ENCODE measurements around the gene RAMP3. TPM values are rescaled to one million over a fixed set of nuclear protein-coding genes. Genes with fewer than 3 reads are reported as not detected.
"Not testable (repeated sequence)": the region's sequence is repeated elsewhere in the genome, so short reads cannot be mapped to it uniquely, and the experiment has no call there.

RAMP3 gene
- total and polyA plus RNA-seq, 5 donors from 2014 or later: not detected

GRCh38 chr7:45161138-45161537 lies 3.5 kb downstream of the RAMP3 start:
- H3K9me3 Mint-ChIP-seq: peaks cover 0 to 5% (median 4%) of the 10 kb centered on the region in 7 donors
- ATAC-seq (ENCODE audit: low read depth in 2 of 2) (no peak), DNase-seq (no peak)
- peaks cover 33% of the 10 kb centered on the region for H3K27me3 Mint-ChIP-seq
- H3K36me3 Mint-ChIP-seq: no peaks in the 10 kb centered on the region
- no peak overlapping the region for H3K4me3 Mint-ChIP-seq
- Histone ChIP-seq H3K4me1 (ENCODE audit: control insufficient read depth, insufficient read depth, low read length, poor library complexity, severe bottlenecking) (no peaks in the 10 kb centered on the region), H3K27me3 (ENCODE audit: control insufficient read depth, insufficient read depth, low read length) (peaks cover 11% of the 10 kb centered on the region), H3K9me3 (ENCODE audit: control insufficient read depth in 2 of 2, low read length in 2 of 2) (peaks cover 0 to 1% of the 10 kb centered on the region in 2 experiments), H3K27ac (ENCODE audit: insufficient read depth, low read length, poor library complexity, severe bottlenecking) (no peak overlapping the region), H3K36me3 (ENCODE audit: control insufficient read depth, insufficient read depth, low read length) (no peaks in the 10 kb centered on the region), H3K4me3 (ENCODE audit: low read depth, low read length) (no peak overlapping the region)
- peak overlapping the region in 1 of 3 donors; percentile 17 for H3K27ac Mint-ChIP-seq
- peaks cover 0 to 14% (median 4%) of the 10 kb centered on the region in 4 donors for H3K4me1 Mint-ChIP-seq

DNA sequence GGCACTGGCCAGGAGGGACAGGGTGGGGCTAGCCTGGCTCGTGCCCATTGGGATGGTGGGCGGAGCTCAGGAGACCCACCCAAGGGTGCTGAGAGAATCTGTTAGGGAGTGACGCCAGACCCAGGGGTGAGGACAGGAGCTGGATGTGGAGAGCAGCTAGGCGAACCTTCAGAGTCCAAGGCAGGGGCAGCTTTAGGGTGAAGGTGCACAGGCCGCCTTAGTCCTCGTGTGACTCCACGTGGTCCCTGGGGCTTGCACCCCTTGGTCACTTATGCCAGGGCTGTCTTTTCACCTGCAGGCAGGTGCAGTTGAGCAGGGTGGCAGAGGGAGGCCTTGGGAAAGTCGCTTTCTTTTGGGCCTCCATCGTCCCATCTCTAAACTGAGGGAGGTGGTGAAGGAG lies 4.3 kb downstream of the RAMP3 start:
- Histone ChIP-seq H3K27ac (ENCODE audit: insufficient read depth, low read length, poor library complexity, severe bottlenecking) (no peak overlapping the region), H3K27me3 (ENCODE audit: control insufficient read depth, insufficient read depth, low read length) (peaks cover 9% of the 10 kb centered on the region), H3K4me3 (ENCODE audit: low read depth, low read length) (no peak overlapping the region), H3K36me3 (ENCODE audit: control insufficient read depth, insufficient read depth, low read length) (no peaks in the 10 kb centered on the region), H3K9me3 (ENCODE audit: control insufficient read depth in 2 of 2, low read length in 2 of 2) (peaks cover 0 to 1% of the 10 kb centered on the region in 2 experiments), H3K4me1 (ENCODE audit: control insufficient read depth, insufficient read depth, low read length, poor library complexity, severe bottlenecking) (no peaks in the 10 kb centered on the region)
- no peak overlapping the region for H3K27ac Mint-ChIP-seq
- H3K36me3 Mint-ChIP-seq: no peaks in the 10 kb centered on the region
- ATAC-seq (ENCODE audit: low read depth in 2 of 2) (no peak), DNase-seq (no peak)
- H3K9me3 Mint-ChIP-seq: peaks cover 0 to 5% (median 4%) of the 10 kb centered on the region in 7 donors
- no peak overlapping the region for H3K4me3 Mint-ChIP-seq
- peaks cover 33% of the 10 kb centered on the region for H3K27me3 Mint-ChIP-seq
- peaks cover 0 to 12% (median 3%) of the 10 kb centered on the region in 4 donors for H3K4me1 Mint-ChIP-seq

DNA sequence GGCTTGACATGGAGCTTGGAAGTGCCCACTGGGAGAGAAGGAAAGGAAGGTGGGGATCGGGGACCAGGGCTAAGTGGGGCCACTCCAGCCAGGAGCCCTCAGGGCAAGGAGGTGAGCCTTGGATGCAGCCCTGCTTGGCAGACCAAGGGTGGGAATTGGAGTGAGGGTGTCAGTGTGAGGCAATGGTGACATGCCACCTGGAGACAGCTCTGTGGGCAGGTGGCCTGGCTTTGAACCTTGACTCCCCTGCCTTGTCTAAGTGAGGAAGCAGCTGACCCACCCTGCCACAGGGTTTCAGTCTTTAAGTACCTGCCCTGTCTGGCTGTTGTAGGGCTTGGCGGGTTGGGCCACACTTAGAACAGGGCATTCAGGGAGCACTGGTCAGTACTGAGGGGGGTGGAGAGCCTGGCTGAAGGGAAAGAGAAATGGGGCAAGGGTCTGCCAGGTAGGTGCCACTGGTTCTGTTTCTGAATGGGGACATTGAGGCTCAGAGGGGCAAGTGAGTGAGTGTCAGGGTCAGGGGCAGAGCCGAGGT lies 4.8 kb downstream of the RAMP3 start:
- Mint-ChIP-seq H3K4me1 (peaks cover 0 to 7% (median 3%) of the 10 kb centered on the region in 4 donors), H3K4me3 (no peak overlapping the region), H3K36me3 (no peaks in the 10 kb centered on the region), H3K27ac (no peak overlapping the region), H3K27me3 (peaks cover 39% of the 10 kb centered on the region), H3K9me3 (peaks cover 0 to 5% (median 4%) of the 10 kb centered on the region in 7 donors)
- peaks cover 7% of the 10 kb centered on the region for H3K27me3 ChIP-seq (ENCODE audit: control insufficient read depth, insufficient read depth, low read length)
- H3K4me3 ChIP-seq (ENCODE audit: low read depth, low read length): no peak overlapping the region
- no peak overlapping the region for H3K27ac ChIP-seq (ENCODE audit: insufficient read depth, low read length, poor library complexity, severe bottlenecking)
- ATAC-seq (ENCODE audit: low read depth in 2 of 2) (no peak), DNase-seq (no peak)
- H3K36me3 ChIP-seq (ENCODE audit: control insufficient read depth, insufficient read depth, low read length): no peaks in the 10 kb centered on the region
- no peaks in the 10 kb centered on the region for H3K4me1 ChIP-seq (ENCODE audit: control insufficient read depth, insufficient read depth, low read length, poor library complexity, severe bottlenecking)
- H3K9me3 ChIP-seq (ENCODE audit: control insufficient read depth in 2 of 2, low read length in 2 of 2): peaks cover 0 to 1% of the 10 kb centered on the region in 2 experiments

DNA sequence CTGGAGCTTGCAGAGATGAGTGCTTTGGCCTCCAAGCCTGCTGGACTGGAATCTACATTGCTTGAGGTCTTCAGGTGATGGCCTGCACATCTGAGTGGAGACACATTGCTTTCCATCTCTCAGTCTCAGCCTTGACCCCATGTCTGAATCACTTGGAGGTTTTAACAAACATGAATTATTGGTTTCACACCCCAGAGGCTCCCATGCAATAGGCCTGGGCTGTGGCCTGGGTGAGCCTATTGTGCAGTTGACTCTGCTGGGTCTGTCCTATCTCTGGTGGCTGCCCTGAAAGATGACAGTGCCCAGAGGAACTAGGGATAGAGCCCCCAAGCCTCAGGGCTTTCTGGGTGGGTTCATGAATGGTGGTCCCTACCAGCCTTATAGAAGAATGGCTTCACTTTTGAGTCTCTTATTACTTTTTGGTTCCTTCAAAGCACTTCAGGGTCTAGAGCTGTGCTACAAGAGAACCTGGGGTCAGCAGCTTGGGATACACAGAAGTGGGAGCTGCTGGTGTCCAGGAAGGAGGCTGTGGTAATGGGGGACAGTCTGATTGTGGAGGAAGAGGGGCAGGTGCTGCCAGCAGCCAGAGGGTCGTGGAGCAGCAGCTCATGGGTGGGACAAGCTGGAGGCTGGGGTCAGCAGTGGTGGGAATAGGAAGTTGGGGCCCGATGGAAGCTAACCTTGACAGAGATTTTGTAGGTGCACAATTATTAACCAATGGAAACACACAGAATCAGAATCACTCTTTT lies 5.5 kb downstream of the RAMP3 start:
- peaks cover 37% of the 10 kb centered on the region for H3K27me3 Mint-ChIP-seq
- H3K4me1 Mint-ChIP-seq: peaks cover 0 to 6% (median 2%) of the 10 kb centered on the region in 4 donors
- H3K4me3 Mint-ChIP-seq: no peak overlapping the region
- no peak overlapping the region for H3K4me3 ChIP-seq (ENCODE audit: low read depth, low read length)
- H3K27me3 ChIP-seq (ENCODE audit: control insufficient read depth, insufficient read depth, low read length): peaks cover 7% of the 10 kb centered on the region
- no peak overlapping the region for H3K27ac ChIP-seq (ENCODE audit: insufficient read depth, low read length, poor library complexity, severe bottlenecking)
- no peak for DNase-seq
- H3K4me1 ChIP-seq (ENCODE audit: control insufficient read depth, insufficient read depth, low read length, poor library complexity, severe bottlenecking): no peaks in the 10 kb centered on the region
- H3K9me3 Mint-ChIP-seq: peaks cover 0 to 5% (median 4%) of the 10 kb centered on the region in 7 donors
- no peaks in the 10 kb centered on the region for H3K36me3 Mint-ChIP-seq
- H3K9me3 ChIP-seq (ENCODE audit: control insufficient read depth in 2 of 2, low read length in 2 of 2): peaks cover 0 to 1% of the 10 kb centered on the region in 2 experiments
- no peak for ATAC-seq (ENCODE audit: low read depth in 2 of 2)
- no peaks in the 10 kb centered on the region for H3K36me3 ChIP-seq (ENCODE audit: control insufficient read depth, insufficient read depth, low read length)
- H3K27ac Mint-ChIP-seq: no peak overlapping the region

GRCh38 chr7:45163692-45164052 lies 6.1 kb downstream of the RAMP3 start:
- no peak for ATAC-seq (ENCODE audit: low read depth in 2 of 2)

DNA sequence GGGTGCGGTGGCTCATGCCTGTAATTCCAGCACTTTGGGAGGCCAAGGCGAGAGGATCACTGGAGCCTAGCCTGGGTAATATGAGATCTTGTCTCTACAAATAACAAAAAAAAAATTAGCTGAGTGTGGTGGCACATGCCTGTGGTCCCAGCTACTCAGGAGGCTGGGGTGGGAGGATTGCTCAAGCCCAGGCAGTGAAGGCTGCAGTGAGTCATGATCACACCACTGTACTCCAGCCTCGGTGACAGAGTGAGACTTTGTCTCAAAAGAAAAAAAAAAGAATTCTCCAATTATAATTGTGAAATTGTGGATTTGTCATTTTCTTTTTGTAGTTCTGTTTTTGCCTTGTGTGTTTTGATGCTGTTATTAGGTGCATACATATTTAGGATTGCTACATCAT lies 6.7 kb downstream of the RAMP3 start:
- not testable (repeated sequence) for H3K36me3 ChIP-seq (ENCODE audit: control insufficient read depth, insufficient read depth, low read length); H3K27ac Mint-ChIP-seq; H3K9me3 Mint-ChIP-seq; H3K4me3 ChIP-seq (ENCODE audit: low read depth, low read length); ATAC-seq (ENCODE audit: low read depth in 2 of 2); H3K4me1 Mint-ChIP-seq; H3K9me3 ChIP-seq (ENCODE audit: control insufficient read depth in 2 of 2, low read length in 2 of 2); H3K4me1 ChIP-seq (ENCODE audit: control insufficient read depth, insufficient read depth, low read length, poor library complexity, severe bottlenecking); DNase-seq; H3K27ac ChIP-seq (ENCODE audit: insufficient read depth, low read length, poor library complexity, severe bottlenecking); H3K4me3 Mint-ChIP-seq; H3K27me3 ChIP-seq (ENCODE audit: control insufficient read depth, insufficient read depth, low read length); H3K36me3 Mint-ChIP-seq
- peaks cover 38% of the 10 kb centered on the region for H3K27me3 Mint-ChIP-seq

More at GRCh38 chr7:45163692-45164052, 6.1 kb downstream of the RAMP3 start:
- no peaks in the 10 kb centered on the region for H3K4me1 ChIP-seq (ENCODE audit: control insufficient read depth, insufficient read depth, low read length, poor library complexity, severe bottlenecking)
- no peak overlapping the region for H3K27ac ChIP-seq (ENCODE audit: insufficient read depth, low read length, poor library complexity, severe bottlenecking)
- Mint-ChIP-seq H3K36me3 (no peaks in the 10 kb centered on the region), H3K4me3 (no peak overlapping the region), H3K9me3 (peaks cover 0 to 5% (median 4%) of the 10 kb centered on the region in 7 donors), H3K4me1 (peaks cover 0 to 4% (median 0%) of the 10 kb centered on the region in 4 donors), H3K27ac (peak overlapping the region in 1 of 3 donors; percentile 81), H3K27me3 (peaks cover 35% of the 10 kb centered on the region)
- H3K9me3 ChIP-seq (ENCODE audit: control insufficient read depth in 2 of 2, low read length in 2 of 2): peaks cover 0 to 1% of the 10 kb centered on the region in 2 experiments
- H3K36me3 ChIP-seq (ENCODE audit: control insufficient read depth, insufficient read depth, low read length): no peaks in the 10 kb centered on the region
- peaks cover 5% of the 10 kb centered on the region for H3K27me3 ChIP-seq (ENCODE audit: control insufficient read depth, insufficient read depth, low read length)
- DNase-seq: no peak
- H3K4me3 ChIP-seq (ENCODE audit: low read depth, low read length): no peak overlapping the region

- no peaks in the 10 kb centered on the region for H3K36me3 ChIP-seq (ENCODE audit: control insufficient read depth, insufficient read depth, low read length)
- H3K27me3 ChIP-seq (ENCODE audit: control insufficient read depth, insufficient read depth, low read length): no peaks in the 10 kb centered on the region
- Mint-ChIP-seq H3K36me3 (no peaks in the 10 kb centered on the region), H3K9me3 (peaks cover 0 to 5% (median 4%) of the 10 kb centered on the region in 7 donors), H3K4me1 (peaks cover 0 to 3% (median 0%) of the 10 kb centered on the region in 4 donors), H3K27me3 (peaks cover 36% of the 10 kb centered on the region), H3K27ac (no peak overlapping the region), H3K4me3 (no peak overlapping the region)
- no peaks in the 10 kb centered on the region for H3K4me1 ChIP-seq (ENCODE audit: control insufficient read depth, insufficient read depth, low read length, poor library complexity, severe bottlenecking)
- ATAC-seq (ENCODE audit: low read depth in 2 of 2) (no peak), DNase-seq (no peak)
- H3K27ac ChIP-seq (ENCODE audit: insufficient read depth, low read length, poor library complexity, severe bottlenecking): no peak overlapping the region
- H3K4me3 ChIP-seq (ENCODE audit: low read depth, low read length): no peak overlapping the region
- peaks cover 0 to 1% of the 10 kb centered on the region in 2 experiments for H3K9me3 ChIP-seq (ENCODE audit: control insufficient read depth in 2 of 2, low read length in 2 of 2)
Observed at GRCh38 chr7:45165857-45166256, 8.3 kb downstream of the RAMP3 start.
